ENCODE data around the gene NKAIN1. TPM values are rescaled to one million over a fixed set of nuclear protein-coding genes. Genes with fewer than 3 reads are reported as not detected.

The NKAIN1 gene
- total RNA-seq, 1 experiment from 2014 or later, result 0.18 TPM

- ATAC-seq (peak; percentile 27), DNase-seq (peak; percentile 18)
- Histone ChIP-seq H3F3A (ENCODE audit: low read length, unreplicated experiment) (no peaks in the 10 kb centered on the region), H2AFZ (ENCODE audit: low read length) (no peak overlapping the region), H4K20me1 (ENCODE audit: low read length) (no peaks in the 10 kb centered on the region), H3K27ac (ENCODE audit: low read length) (no peak overlapping the region), H3K27me3 (ENCODE audit: low read length) (no peaks in the 10 kb centered on the region), H3K9me2 (replicated peaks; ENCODE audit: low read length) (no peaks in the 10 kb centered on the region), H3K4me1 (ENCODE audit: insufficient read depth, low read length) (no peaks in the 10 kb centered on the region), H3K4me3 (ENCODE audit: low read length) (no peak overlapping the region), H3K36me3 (ENCODE audit: low read depth, low read length) (no peaks in the 10 kb centered on the region), H3K9ac (ENCODE audit: low read length) (no peak overlapping the region), H3K4me2 (ENCODE audit: low read length) (no peak overlapping the region), H3K79me2 (ENCODE audit: low read length) (no peaks in the 10 kb centered on the region), H3K9me3 (ENCODE audit: low read length) (no peaks in the 10 kb centered on the region)
- CTCF ChIA-PET, result no interaction called here
- intact Hi-C loops (cut with micrococcal nuclease), result no loop called here
- no peak for TF ChIP-seq EZH2 (IDR thresholded peaks at IDR 0.05; ENCODE audit: low read length, unreplicated experiment)
- no peak for TF ChIP-seq EZH2phosphoT487 (IDR thresholded peaks at IDR 0.05; ENCODE audit: borderline replicate concordance, low read length)
- TF ChIP-seq CTCF (conservative IDR thresholded peaks at IDR 0.05; ENCODE audit: low read depth, low read length), result no peak
- POLR2A ChIA-PET (ENCODE audit: unreplicated experiment), result interaction anchor here (0.6 kb wide), 1 partner anchor 522 kb away, joined by 3 read pairs; no protein-coding TSS in a partner anchor
- no TSS peak for BruUV-seq (replicated peaks)
These were observed 103.6 kb downstream of the NKAIN1 start for GRCh38 chr1:31135973-31136600.

DNA sequence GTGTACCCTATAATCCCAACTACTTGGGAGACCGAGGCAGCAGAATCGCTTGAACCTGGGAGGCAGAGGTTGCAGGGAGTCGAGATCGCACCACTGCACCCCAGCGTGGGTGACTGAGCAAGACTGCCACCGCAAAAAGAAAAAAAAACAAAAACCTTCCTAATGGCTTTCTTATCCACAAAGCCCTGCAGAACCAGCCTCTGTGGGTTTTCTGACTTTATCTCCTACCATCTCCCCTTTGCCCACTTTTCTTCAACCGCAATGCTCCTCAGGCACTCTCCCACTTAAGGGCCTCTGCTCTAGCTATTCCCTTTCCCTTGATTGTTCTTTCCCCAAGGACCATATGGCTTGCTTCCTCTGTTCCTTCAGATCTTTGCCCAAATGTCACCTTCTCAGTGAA is 106.3 kb downstream of the NKAIN1 start:
- Histone ChIP-seq H3K27me3 (ENCODE audit: low read length) (no peaks in the 10 kb centered on the region), H3K27ac (ENCODE audit: low read length) (no peak overlapping the region), H3K4me3 (ENCODE audit: low read length) (no peak overlapping the region), H3K9me2 (replicated peaks; ENCODE audit: low read length) (no peaks in the 10 kb centered on the region), H3K36me3 (ENCODE audit: low read depth, low read length) (no peaks in the 10 kb centered on the region), H3K4me1 (ENCODE audit: insufficient read depth, low read length) (no peaks in the 10 kb centered on the region), H3F3A (ENCODE audit: low read length, unreplicated experiment) (no peaks in the 10 kb centered on the region), H3K9ac (ENCODE audit: low read length) (no peak overlapping the region), H3K4me2 (ENCODE audit: low read length) (no peak overlapping the region), H3K9me3 (ENCODE audit: low read length) (no peaks in the 10 kb centered on the region), H3K79me2 (ENCODE audit: low read length) (no peaks in the 10 kb centered on the region), H4K20me1 (ENCODE audit: low read length) (no peaks in the 10 kb centered on the region), H2AFZ (ENCODE audit: low read length) (no peak overlapping the region)
- intact Hi-C loops (cut with micrococcal nuclease), result no loop called here
- no TSS peak for BruUV-seq (replicated peaks)
- TF ChIP-seq EZH2 (IDR thresholded peaks at IDR 0.05; ENCODE audit: low read length, unreplicated experiment) (no peak), EZH2phosphoT487 (IDR thresholded peaks at IDR 0.05; ENCODE audit: borderline replicate concordance, low read length) (no peak), CTCF (conservative IDR thresholded peaks at IDR 0.05; ENCODE audit: low read depth, low read length) (no peak)
- CTCF ChIA-PET, result no interaction called here
- DNase-seq (no peak), ATAC-seq (no peak)
- POLR2A ChIA-PET (ENCODE audit: unreplicated experiment), result no interaction called here

Other genes with a start within 250 kb of the NKAIN1 start
- gene PUM1, start 174.2 kb downstream of the NKAIN1 start, total RNA-seq (2014; rRNA removed), result 43.3 and 50.7 TPM in 2 replicates
- 230 and 288 TPM in 2 replicates for gene SNRNP40, start 56.9 kb upstream of the NKAIN1 start, total RNA-seq (2014; rRNA removed)
- 30.2 and 34.7 TPM in 2 replicates for gene ZCCHC17, start 57.1 kb upstream of the NKAIN1 start, total RNA-seq (2014; rRNA removed)
- 0.40 TPM in 1 of 2 replicates, not detected in the other for gene FABP3, start 133.2 kb upstream of the NKAIN1 start, total RNA-seq (2014; rRNA removed)
- gene SERINC2, start 173.3 kb upstream of the NKAIN1 start, total RNA-seq (2014; rRNA removed), result 44.6 and 51.5 TPM in 2 replicates